ENCODE measurements around the gene RPP21. TPM values are rescaled to one million over a fixed set of nuclear protein-coding genes. Genes with fewer than 3 reads are reported as not detected.

RPP21 gene
- total and polyA plus RNA-seq, 2 of the 8 experiments (the other 6 are each of a cell fraction or from before 2014, with no cell fraction given) = 63.0 to 219 TPM

DNA sequence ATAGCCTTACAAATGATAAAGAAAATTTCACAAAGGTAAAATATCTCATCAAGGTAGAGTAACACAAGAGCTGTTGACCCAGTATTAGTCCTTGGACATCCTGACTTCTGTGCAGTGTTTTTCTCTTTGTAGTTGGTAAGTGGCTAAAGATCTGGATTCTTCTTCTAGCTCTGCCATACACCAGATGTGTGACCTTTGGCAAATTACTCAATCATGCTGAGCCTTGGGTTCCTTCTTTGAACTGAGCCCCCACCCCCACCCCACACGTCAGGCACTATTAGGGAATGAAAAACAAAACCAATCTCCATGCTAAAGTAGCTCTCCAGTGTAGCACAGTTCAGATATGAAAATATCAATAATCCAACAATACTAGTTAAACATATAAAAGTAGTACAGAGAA lies 33.3 kb upstream of the RPP21 start (continued):
- TF ChIP-seq CTCF (IDR thresholded peaks at IDR 0.05; ENCODE audit: control extremely low read depth in 1 of 3, insufficient read depth in 1 of 3, low read depth in 1 of 3, low read length in 3 of 3) (no peak), POLR2A (IDR thresholded peaks at IDR 0.05; ENCODE audit: control extremely low read depth in 1 of 2, low read depth in 2 of 2, low read length in 2 of 2) (no peak), EZH2 (IDR thresholded peaks at IDR 0.05; ENCODE audit: low read depth, low read length, severe bottlenecking) (no peak), MAFK (IDR thresholded peaks at IDR 0.05; ENCODE audit: low read depth, low read length) (no peak), SIN3A (conservative IDR thresholded peaks at IDR 0.05 in 1 of 2, IDR thresholded peaks at IDR 0.05 in 1 of 2; ENCODE audit: low read depth in 1 of 2, low read length in 2 of 2) (no peak)

All from H1 (cell line).